Stimulated activated CD8-positive, alpha-beta memory T cell treated with anti-CD3 and anti-CD28 coated beads, Interleukin-15, amount 100 ng/mL, for 24 hours (primary cell): ENCODE results near the gene TH.
"Not testable (repeated sequence)": the region's sequence is repeated elsewhere in the genome, so short reads cannot be mapped to it uniquely, and the experiment has no call there.

Experiments
- DNase-seq: peaks from one replicate; pipeline ENCODE4 v3.0.0-alpha.2; 2020; ENCODE audit warnings: low read depth

The TH gene

GRCh38 chr11:2178055-2178773 is 6.6 kb upstream of the TH start:
- not testable (repeated sequence) for DNase-seq

GRCh38 chr11:2177076-2177475 is 5.5 kb upstream of the TH start:
- no peak for DNase-seq

GRCh38 chr11:2176389-2176900 is 4.8 kb upstream of the TH start:
- DNase-seq, result no peak

GRCh38 chr11:2175659-2176058 is 4.0 kb upstream of the TH start:
- DNase-seq, result no peak

GRCh38 chr11:2174361-2174760 is 2.7 kb upstream of the TH start:
- no peak for DNase-seq

GRCh38 chr11:2173761-2174160 is 2.1 kb upstream of the TH start:
- no peak for DNase-seq

DNA sequence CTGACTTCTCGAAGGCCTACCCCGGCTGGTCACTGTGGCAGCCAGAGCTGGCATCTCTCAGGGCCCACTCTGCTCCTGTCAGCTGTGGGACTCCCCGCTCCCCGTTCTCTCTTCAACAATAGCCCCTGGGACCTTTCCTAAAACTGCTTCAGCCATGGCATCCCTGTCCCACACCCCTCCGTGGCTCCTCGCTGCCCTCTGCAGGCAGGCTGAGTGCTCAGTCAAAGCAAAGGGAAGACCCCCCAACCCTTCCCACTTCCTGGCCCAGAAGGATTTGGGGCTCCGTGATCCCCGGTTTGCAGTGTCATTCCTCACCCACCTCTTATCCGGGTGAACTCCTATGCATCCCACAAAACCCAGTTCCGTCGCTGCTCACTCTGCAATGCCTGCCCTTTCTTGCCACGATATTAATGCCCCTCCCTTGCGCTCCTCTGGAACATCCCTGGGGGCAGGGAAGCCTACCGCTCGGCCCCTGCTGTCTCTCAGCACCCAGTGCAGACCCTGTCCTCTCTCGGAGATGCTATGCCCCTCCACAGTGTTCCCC is 1.6 kb upstream of the TH start:
- no peak for DNase-seq

DNA sequence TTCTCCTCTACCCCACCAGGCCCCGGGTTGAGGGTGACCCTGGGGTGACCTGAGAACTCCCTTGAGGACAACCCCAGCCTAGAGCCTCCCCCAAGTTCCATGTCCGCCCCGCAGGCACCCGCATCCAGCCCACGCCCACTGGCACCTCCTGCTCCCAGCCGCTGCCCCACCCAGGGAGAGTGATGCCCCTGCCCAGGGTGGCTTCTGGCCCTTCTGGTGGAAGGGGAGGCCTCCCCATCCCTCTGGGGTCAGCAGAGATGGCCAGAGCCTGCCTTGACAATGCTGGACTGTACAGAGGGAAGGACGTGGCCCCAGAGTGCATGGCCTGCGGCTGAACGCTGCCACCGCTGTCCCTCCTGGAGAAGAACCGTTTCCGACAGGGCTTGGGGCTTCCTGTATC is 1.1 kb upstream of the TH start:
- no peak for DNase-seq

- no peak for DNase-seq
Observed at GRCh38 chr11:2169626-2170570, 1.7 kb downstream of the TH start.

GRCh38 chr11:2169005-2169378 is 2.6 kb downstream of the TH start:
- no peak for DNase-seq

- DNase-seq, result no peak
Observed at GRCh38 chr11:2168286-2169004, 3.2 kb downstream of the TH start.

- no peak for DNase-seq
Observed at GRCh38 chr11:2167141-2168045, 4.2 kb downstream of the TH start.

- DNase-seq, result peak; percentile 16
Observed at GRCh38 chr11:2166091-2166851, 5.3 kb downstream of the TH start.

DNA sequence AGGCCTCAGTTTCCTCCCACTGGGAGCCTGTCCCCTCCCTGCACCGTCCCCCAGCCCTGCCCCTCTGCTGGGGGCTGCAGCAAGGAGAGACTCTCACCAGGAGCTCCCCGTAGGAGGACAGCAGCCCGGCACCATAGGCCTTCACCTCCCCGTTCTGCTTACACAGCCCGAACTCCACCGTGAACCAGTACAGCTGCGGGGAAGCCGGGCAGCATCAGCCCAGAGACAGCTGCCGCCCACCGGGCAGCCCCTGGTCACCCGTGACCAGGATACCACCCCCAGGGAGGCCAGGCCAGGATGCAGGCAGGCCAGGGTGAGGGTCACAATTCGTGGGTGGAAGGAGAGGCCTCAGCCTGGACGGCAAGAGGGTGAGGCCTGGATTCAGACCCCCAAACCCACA is 6.0 kb downstream of the TH start:
- no peak for DNase-seq

- no peak for DNase-seq
Observed at GRCh38 chr11:2164861-2165555, 6.6 kb downstream of the TH start.

DNA sequence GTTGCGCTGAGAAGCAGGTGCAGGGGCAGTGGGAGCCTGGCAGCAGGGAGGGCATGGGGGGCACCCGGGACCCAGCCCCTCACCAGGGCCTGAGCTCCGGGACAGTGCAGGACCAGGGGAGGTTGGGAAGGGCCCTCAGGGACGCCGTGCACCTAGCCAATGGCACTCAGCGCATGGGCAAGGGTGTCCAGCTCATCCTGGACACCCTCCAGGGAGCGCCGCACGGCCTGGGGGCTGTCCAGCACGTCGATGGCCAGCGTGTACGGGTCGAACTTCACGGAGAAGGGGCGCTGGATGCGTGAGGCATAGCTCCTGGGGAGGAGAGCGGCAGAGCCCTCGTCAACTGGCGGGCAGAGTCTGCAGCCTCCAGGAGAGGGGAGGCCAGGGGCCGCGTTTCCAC is 7.5 kb downstream of the TH start:
- no peak for DNase-seq

- DNase-seq, result no peak
Observed at GRCh38 chr11:2163428-2163978, 8.1 kb downstream of the TH start.

- no peak for DNase-seq
Observed at GRCh38 chr11:2160736-2161259, 10.8 kb downstream of the TH start, which contains the start of gene INS. Gene INS, minus strand, starts transcription at chr11:2161209. Its CDS starts 238 bp downstream, at chr11:2160971.
